GM18951 (cell line): Measurements from ENCODE around the gene NRG2.

Source experiments
- POLR2A ChIP-seq: IDR thresholded peaks from 4 replicates; pipeline ENCODE4 v1.6.1; 2011; ENCODE audit warnings: mild to moderate bottlenecking; ENCODE audit not compliant: insufficient read length, insufficient read depth; ENCODE audit errors: extremely low read depth
- in situ Hi-C: fragments of 300-500 bp; cut with MboI; formaldehyde crosslinking; loops from one replicate; pipeline ENCODE4 v1.12.0; 2022; ENCODE audit warnings: low sequenced_read_pairs, mixed read lengths, inconsistent platforms; ENCODE audit not compliant: unreplicated experiment

NRG2 gene

DNA sequence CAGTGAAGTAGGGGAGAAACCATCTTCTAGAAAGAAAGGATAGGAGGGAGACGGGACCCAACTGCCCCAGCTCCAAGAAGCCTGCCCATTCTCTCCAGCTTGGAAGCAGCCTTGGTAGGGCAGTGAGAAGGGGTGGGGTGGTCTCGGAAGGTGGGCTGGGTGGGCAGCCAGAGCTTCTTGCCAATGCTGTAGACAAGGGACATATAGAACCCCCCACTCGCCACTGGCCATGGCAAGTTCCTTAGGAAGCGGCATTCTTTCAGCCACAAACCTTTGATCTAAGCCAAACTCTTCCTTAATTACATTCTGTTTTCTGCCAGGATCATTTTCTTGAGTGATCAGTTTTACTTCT lies 157.3 kb downstream of the NRG2 start:
- in situ Hi-C loops: no loop called here
- TF ChIP-seq POLR2A: no peak

DNA sequence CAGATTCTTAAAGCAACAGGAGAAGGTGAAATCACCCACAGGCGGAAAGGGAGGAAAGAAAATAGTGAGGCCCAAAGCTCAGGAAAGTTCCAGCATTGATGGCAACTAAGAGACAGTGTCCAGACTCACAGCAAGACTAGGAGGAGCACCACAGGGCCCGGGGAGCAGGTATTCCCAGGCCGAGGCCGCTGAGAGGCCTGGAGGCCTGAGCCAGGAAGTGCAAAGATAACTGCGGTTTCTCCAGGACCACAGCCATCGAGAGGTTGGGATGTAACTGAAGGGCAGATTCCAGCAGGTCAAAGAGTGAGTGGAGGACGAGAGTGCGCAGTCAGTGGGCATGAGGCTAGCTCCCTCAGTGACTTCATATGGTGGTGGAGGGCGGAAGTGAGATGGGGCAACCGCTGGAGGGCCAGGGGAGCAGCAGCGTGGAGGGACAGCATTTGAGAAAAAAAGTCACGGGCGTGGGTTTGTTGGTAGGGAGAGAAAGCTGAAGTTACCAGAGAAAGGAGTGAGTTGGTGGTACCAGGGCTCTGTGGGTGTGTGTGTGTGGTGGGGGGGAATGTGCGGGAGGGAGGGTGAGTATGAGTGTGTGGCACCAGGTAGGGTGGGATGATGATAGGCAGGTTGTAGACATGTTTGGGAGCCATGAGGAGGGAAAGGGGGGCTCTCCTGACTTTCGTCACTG lies 157.8 kb downstream of the NRG2 start:
- in situ Hi-C loops: no loop called here
- TF ChIP-seq POLR2A: no peak

DNA sequence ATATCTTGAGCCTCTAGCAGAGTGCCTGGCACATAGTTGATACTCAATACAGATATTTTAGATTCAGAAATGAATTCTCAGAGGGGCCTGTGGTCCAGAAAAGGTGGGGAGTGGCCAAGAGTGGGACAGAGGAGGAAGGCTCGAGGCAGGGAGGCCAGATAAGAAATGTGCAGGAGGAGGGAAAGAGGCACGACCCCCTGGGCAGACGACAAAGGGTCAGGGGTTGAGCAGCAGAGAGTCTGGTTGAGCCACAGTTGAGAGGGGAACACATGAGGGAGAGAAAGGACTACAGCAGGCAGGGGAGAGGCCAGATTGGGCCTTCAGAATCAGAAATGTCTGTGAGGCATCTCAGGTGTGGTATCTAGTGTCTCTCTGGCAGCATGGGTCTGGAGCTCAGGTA lies 158.4 kb downstream of the NRG2 start:
- in situ Hi-C loops: no loop called here
- TF ChIP-seq POLR2A: no peak

DNA sequence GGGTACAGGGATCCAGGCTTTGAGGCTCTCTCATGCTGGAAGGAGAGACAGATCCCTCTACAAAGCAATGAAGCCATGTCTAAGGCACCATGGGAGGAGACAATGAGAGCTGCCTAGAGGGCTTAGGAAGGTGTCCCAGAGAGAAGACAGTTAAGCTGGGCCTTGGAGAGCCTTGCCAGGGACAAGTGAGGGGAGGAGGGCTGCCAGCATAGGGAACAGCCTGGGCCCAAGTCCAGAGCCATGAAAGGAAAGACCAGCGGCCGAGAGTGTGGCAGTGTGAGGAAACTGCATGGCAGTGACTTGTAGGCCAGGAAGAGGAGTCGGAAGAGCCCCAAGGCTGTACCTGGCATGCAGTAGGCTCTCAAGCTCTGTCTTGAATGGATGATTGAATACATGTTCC lies 159.0 kb downstream of the NRG2 start:
- in situ Hi-C loops: no loop called here
- TF ChIP-seq POLR2A: no peak

DNA sequence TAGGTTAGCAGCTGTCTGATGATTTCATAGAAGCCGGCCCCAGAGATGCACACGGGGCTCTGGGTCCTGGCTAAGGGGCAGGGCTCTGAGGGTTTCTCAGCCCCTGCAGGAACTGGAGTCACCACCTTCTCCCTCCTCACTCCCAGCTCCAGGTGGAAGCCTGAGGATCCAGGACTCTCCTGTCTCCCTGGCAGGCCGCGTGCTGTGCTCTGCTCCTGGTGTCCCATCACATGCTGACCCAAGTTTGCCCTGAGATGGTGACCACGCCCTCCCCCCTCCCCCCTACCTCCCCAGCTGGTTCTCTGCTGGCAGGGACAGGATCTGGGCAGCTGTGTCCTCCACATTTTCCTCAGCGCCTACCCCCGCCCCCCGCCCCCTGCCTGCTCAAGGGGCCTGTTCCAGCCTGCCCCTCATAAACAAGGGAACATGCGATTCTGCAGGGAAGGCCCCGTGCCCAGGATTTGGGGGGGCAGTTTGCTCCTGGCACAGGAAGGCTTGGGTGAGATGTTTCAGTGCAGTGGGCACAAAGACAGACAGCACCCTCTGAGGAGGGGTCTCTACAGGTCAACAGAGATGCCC lies 160.0 kb downstream of the NRG2 start:
- in situ Hi-C loops: no loop called here

DNA sequence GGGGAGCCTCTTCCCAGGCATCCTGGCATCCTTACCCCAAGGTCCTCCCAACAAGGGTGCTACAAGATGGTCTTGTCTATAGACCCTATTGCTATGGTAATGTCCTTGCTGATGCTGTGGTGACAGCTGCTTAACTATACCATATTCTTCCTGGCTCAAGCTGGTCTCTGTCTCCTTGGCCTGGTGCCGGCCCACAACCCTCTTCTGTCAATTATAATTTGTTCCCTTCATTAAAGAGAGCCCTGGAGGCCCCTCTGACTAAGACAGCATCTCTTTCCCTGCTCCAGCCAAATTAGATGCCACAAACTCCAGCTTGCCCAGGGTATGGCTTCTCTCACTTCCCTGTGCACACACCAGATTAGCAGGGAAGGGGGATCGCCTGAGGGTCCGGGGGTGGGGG lies 160.8 kb downstream of the NRG2 start:
- TF ChIP-seq POLR2A: no peak
- in situ Hi-C loops: no loop called here

More for the DNA sequence above, 160.0 kb downstream of the NRG2 start:
- TF ChIP-seq POLR2A: no peak

DNA sequence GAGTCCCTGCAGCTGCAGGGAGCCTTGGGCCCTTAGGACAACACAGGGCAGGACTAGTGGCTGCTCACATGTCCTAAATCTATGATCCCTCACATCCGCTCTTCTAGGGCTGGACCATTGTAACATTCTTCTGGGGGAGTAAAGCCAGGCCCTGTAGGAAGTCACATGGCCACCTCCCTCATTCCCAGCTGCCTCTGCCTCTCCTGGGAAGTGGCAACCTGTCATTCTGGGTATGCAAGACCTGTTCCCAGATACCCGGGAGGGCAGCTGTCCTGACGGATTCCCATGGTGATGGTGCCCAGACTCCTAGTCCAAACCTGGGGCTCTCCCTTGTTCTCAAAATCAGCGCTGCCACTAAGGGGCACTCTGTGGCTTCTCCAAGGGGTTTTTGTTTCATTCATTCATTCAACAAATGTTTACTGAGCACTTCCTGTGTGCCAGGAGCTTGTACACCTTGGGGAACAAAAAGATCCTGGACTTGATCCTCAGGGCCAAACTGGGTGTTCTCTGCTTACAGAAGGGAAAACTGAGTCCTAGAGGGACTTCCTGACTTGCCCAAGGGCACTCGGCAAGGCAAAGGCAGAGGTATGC lies 161.9 kb downstream of the NRG2 start:
- in situ Hi-C loops: no loop called here
- TF ChIP-seq POLR2A: no peak

DNA sequence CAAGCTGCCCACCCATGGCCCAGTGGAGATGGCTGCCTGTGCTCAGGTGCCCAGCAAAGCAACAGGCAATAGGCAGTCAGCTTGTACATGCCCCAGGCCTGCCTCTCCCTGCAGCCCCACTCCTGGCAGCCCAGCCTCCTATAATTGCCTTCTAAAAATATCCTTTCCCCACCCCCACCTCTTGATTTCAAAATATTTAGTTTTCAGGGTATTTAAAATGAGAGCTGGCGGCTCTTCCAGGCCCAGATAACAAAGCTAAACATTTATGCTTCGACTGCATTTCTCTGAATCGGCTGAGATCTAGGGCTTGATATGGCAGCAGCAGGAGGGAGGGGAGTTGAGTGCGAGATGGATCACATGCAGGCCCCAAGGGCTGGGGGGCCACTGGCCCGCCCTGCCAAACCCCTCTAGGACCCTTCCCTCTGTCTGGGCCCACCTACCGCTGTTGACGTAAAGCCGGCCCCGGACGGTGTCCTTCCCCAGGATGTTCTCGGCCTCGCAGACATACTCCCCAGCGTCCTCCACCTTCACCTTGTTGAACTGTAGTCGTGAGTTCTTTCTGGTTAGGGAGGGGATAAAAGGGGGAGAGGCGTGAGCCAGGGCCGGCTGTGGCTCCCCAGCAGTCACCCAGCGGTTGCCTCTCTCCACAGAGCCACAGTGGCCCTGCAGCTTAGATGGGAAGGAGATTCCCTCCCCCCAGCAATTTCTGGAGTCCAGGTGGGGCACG lies 162.5 kb downstream of the NRG2 start:
- TF ChIP-seq POLR2A: no peak
- in situ Hi-C loops: no loop called here

DNA sequence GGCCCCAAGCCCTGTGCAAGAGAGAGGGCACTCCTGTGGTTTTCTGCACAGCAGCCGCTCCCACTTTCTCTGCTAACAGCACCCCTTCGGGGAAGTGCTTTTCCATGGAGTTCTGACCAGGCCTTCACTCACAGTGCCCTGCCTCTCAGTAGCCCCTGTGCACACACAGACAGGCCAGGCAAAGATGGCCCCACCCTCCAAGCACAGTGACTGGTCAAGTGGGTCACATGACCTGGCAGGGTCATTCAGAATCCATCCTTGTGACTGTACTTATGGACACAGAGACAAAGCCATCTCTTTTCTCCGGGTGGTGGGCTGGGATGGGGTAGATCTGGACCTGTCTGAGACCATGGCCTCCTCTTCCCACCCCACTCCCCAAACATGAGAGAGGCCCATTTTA lies 165.0 kb downstream of the NRG2 start:
- in situ Hi-C loops: no loop called here
- TF ChIP-seq POLR2A: no peak

DNA sequence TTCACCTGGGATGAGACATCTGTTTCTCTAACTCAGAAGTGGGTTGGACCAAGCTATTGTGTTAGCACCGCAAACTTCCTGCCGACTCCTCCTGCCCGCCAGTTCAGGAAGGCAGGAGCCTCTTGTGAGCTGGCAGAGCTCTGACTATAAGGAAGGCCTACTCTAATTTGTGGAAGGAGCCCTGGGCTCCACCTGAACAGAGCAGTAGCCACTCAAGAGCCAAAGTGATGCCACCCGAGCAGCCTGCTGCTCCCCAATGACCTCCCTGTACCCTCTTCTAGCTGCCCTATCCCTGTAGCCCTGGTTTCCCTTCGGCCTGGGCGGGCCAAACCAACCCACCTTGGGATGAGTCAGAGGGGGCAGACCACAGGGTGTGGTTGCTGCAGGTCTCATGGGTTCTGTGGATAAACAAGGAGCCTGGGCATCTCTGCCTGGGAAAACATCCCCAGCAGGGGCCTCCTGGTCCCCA lies 165.9 kb downstream of the NRG2 start:
- in situ Hi-C loops: no loop called here
- TF ChIP-seq POLR2A: no peak

DNA sequence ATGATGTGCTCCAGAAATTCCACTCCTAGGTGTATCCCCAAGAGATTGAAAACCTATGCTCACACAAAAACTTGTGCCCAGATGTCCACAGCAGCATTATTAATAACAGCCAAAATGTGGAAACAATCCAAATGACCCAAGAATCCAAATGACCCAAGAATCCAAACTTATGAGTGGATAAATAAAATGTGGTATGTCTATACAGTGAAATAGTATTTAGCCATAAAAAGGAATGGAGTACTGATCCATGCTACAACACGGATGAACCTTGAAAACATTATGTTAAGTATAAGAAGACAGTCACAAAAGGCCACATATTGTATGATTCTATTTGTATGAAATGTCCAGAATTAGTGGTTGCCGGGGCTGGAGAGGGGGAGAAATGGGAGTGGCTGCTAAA lies 167.1 kb downstream of the NRG2 start:
- no peak for TF ChIP-seq POLR2A
- in situ Hi-C loops: no loop called here

DNA sequence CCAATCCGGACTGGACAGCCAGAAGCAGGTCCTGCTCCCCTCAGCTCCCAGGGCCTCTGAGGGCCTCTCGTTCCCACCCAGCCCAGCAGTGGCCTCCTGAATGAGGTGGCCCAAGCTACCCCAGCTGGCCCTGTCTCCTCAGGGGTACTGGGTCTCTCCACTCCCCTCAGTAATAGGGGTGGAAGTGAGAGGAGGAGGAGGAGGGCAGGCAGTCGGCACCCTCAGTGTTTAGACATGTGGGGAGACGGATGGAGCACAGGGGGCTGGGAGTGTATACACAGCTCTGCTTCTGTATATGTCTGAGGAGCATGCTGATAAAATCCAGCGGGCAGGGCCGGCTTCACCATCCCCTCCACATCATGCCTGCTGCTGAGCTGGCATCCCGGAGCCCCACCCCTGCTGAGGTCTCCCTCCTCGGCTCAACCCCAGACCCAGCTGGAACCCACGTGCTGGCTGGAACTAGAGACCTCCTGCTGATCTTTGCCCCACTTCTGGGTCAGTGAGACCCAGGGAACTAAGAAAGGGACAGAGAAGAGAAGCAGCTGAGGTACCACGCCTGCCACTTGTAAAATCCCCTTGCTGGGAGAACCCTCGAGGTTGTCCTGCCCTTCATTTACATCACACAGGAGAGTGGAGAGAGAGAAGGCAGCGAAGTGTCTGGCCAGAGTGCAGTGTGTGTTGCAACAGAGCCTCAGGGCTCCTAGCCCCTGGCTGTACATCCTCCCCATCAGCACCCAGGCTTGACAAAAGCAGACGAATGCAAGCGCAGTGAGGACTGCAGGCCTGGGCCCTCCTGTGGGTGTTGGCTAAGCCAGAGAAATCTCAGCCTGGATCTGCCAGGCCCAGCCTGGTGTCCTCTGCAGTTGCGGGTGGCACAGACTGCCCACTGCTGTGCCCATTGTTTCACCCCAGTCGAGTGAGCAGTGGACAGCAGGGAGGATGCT lies 170.0 kb downstream of the NRG2 start:
- in situ Hi-C loops: no loop called here
- no peak for TF ChIP-seq POLR2A

DNA sequence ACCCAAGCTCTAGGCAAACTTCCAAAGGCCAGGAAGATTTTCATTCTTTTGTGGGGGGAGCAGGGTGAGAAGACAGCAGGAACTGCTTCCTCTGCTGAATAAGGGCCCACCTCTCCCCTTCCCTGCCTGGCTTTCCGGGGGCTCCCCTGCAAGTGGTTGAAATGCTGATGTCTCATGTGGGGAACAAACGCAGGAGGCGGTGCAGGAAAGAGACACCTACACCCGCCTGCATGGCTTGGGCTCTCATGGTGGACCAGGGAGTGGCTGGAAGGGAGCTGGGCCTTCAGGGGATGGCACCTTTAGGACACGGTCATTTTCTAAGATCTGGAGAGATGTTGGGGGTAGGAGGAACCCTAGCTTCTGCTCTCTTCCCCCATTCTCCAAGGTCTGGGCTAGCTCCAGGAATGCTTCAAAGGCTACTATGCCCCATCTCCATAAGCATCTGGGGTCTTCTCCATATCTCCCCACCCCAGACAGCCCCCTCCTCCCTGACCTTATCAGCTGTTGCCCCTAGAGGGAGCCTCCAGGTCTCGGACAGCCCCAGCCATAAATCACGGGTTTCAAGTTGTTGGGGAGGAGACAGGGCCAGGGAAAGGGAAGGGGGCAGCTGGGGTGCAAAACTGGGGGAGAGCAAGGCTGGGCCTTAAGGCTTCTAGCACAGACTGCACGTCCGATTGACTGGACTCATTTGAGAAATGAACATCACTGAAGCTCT lies 170.9 kb downstream of the NRG2 start:
- TF ChIP-seq POLR2A: no peak
- in situ Hi-C loops: no loop called here

DNA sequence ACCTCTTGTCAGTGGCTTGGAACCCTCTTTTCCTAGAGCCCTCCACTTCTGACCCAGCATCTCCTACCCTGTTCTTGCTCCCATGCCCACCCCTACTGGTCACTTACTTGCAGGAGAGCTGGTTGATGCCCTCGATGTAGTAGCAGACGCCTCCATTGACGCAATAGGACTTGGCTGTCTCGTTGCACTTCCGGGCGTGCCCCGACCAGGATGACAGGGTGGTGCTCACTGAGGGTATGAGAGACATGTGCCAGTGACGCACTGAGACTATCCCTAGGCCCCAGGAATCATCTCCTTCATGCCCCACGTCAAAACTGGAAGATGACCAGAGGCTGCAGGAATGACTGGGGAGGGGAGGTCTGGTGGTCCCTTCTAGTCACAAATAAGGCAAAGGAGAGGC lies 171.5 kb downstream of the NRG2 start:
- in situ Hi-C loops: no loop called here
- TF ChIP-seq POLR2A: no peak
